Muscle layer of duodenum (tissue), 2 donors: ENCODE measurements around the gene CIAO1.
A peak's percentile ranks its signal among the peaks of the same experiment; 100 is the strongest.

ENCODE experiments used
- H3K27ac ChIP-seq: one replicate; pipeline ENCODE4 v1.7.0; 2013; ENCODE audit warnings: mild to moderate bottlenecking, low read length
- H3K27me3 ChIP-seq: one replicate; pipeline ENCODE4 v1.7.0; 2013; ENCODE audit warnings: low read depth, mild to moderate bottlenecking, control low read depth, low read length
- H3K36me3 ChIP-seq, 2 donors: one replicate each; pipeline ENCODE4 v1.7.0; 2013; ENCODE audit warnings: low read length in 2 of 2, control low read depth in 1 of 2, mild to moderate bottlenecking in 1 of 2; ENCODE audit not compliant: insufficient read depth in 2 of 2, control insufficient read depth in 1 of 2
- H3K4me1 ChIP-seq, 2 donors: one replicate each; pipeline ENCODE4 v1.7.0; 2013; ENCODE audit warnings: low read length in 2 of 2, mild to moderate bottlenecking in 2 of 2, control low read depth in 1 of 2, moderate library complexity in 1 of 2; ENCODE audit not compliant: insufficient read depth in 2 of 2, control insufficient read depth in 1 of 2
- H3K4me3 ChIP-seq, 2 donors: one replicate each; pipeline ENCODE4 v1.7.0; 2013; ENCODE audit warnings: low read length in 2 of 2, low read depth in 1 of 2, mild to moderate bottlenecking in 1 of 2
- H3K9me3 ChIP-seq, 2 donors: one replicate each; pipeline ENCODE4 v1.7.0; 2013; ENCODE audit warnings: low read length in 2 of 2, control low read depth in 1 of 2, mild to moderate bottlenecking in 1 of 2; ENCODE audit not compliant: control insufficient read depth in 1 of 2
- donor health status: healthy.

Gene CIAO1

GRCh38 chr2:96239745-96240264 lies 26.2 kb upstream of the CIAO1 start:
- Histone ChIP-seq H3K27ac (no peak overlapping the region), H3K27me3 (no peaks in the 10 kb centered on the region), H3K9me3 (no peaks in the 10 kb centered on the region), H3K4me3 (no peak overlapping the region), H3K36me3 (peaks cover 6 to 10% of the 10 kb centered on the region in 2 donors), H3K4me1 (peaks cover 0 to 4% of the 10 kb centered on the region in 2 donors)

- Histone ChIP-seq H3K27ac (no peak overlapping the region), H3K27me3 (no peaks in the 10 kb centered on the region), H3K4me1 (peaks cover 0 to 4% of the 10 kb centered on the region in 2 donors), H3K36me3 (peaks cover 6 to 10% of the 10 kb centered on the region in 2 donors), H3K9me3 (no peaks in the 10 kb centered on the region), H3K4me3 (no peak overlapping the region)
Observed at GRCh38 chr2:96240341-96241038, 25.5 kb upstream of the CIAO1 start.

GRCh38 chr2:96241227-96241626 lies 24.8 kb upstream of the CIAO1 start:
- Histone ChIP-seq H3K4me1 (peaks cover 0 to 4% of the 10 kb centered on the region in 2 donors), H3K4me3 (no peak overlapping the region), H3K36me3 (peaks cover 6 to 10% of the 10 kb centered on the region in 2 donors), H3K9me3 (no peaks in the 10 kb centered on the region), H3K27ac (peak overlapping the region; percentile 37), H3K27me3 (no peaks in the 10 kb centered on the region)

GRCh38 chr2:96241900-96242611 lies 24.0 kb upstream of the CIAO1 start:
- peak overlapping the region; percentile 37 for H3K27ac ChIP-seq
- peaks cover 6 to 10% of the 10 kb centered on the region in 2 donors for H3K36me3 ChIP-seq
- peaks cover 0 to 4% of the 10 kb centered on the region in 2 donors for H3K4me1 ChIP-seq
- H3K4me3 ChIP-seq = no peak overlapping the region
- no peaks in the 10 kb centered on the region for H3K27me3 ChIP-seq
- no peaks in the 10 kb centered on the region for H3K9me3 ChIP-seq

- peaks cover 6 to 10% of the 10 kb centered on the region in 2 donors for H3K36me3 ChIP-seq
- H3K4me3 ChIP-seq = no peak overlapping the region
- no peaks in the 10 kb centered on the region for H3K27me3 ChIP-seq
- peaks cover 0 to 4% of the 10 kb centered on the region in 2 donors for H3K4me1 ChIP-seq
- no peak overlapping the region for H3K27ac ChIP-seq
- H3K9me3 ChIP-seq = no peaks in the 10 kb centered on the region
Observed at GRCh38 chr2:96243843-96244242, 22.2 kb upstream of the CIAO1 start.

GRCh38 chr2:96245609-96246390 lies 20.2 kb upstream of the CIAO1 start:
- Histone ChIP-seq H3K4me3 (no peak overlapping the region), H3K27ac (no peak overlapping the region), H3K27me3 (no peaks in the 10 kb centered on the region), H3K9me3 (no peaks in the 10 kb centered on the region), H3K36me3 (peaks cover 0 to 3% of the 10 kb centered on the region in 2 donors), H3K4me1 (peaks cover 3 to 6% of the 10 kb centered on the region in 2 donors)

- H3K27me3 ChIP-seq = no peaks in the 10 kb centered on the region
- peaks cover 0 to 9% of the 10 kb centered on the region in 2 donors for H3K4me1 ChIP-seq
- H3K4me3 ChIP-seq = no peak overlapping the region
- H3K36me3 ChIP-seq = peaks cover 3 to 8% of the 10 kb centered on the region in 2 donors
- H3K9me3 ChIP-seq = no peaks in the 10 kb centered on the region
- H3K27ac ChIP-seq = no peak overlapping the region
Observed at GRCh38 chr2:96247009-96247408, 19.0 kb upstream of the CIAO1 start.

GRCh38 chr2:96247896-96248295 lies 18.1 kb upstream of the CIAO1 start:
- H3K36me3 ChIP-seq = peaks cover 12 to 17% of the 10 kb centered on the region in 2 donors
- no peak overlapping the region for H3K4me3 ChIP-seq
- no peaks in the 10 kb centered on the region for H3K9me3 ChIP-seq
- no peak overlapping the region for H3K27ac ChIP-seq
- H3K4me1 ChIP-seq = peaks cover 0 to 11% of the 10 kb centered on the region in 2 donors
- no peaks in the 10 kb centered on the region for H3K27me3 ChIP-seq

- Histone ChIP-seq H3K27ac (no peak overlapping the region), H3K27me3 (no peaks in the 10 kb centered on the region), H3K4me3 (no peak overlapping the region), H3K36me3 (peaks cover 19 to 25% of the 10 kb centered on the region in 2 donors), H3K4me1 (peaks cover 0 to 11% of the 10 kb centered on the region in 2 donors), H3K9me3 (no peaks in the 10 kb centered on the region)
Observed at GRCh38 chr2:96248624-96249023, 17.4 kb upstream of the CIAO1 start.

- peaks cover 29 to 35% of the 10 kb centered on the region in 2 donors for H3K36me3 ChIP-seq
- H3K4me1 ChIP-seq = peaks cover 0 to 11% of the 10 kb centered on the region in 2 donors
- no peaks in the 10 kb centered on the region for H3K9me3 ChIP-seq
- no peaks in the 10 kb centered on the region for H3K27me3 ChIP-seq
- no peak overlapping the region for H3K27ac ChIP-seq
- H3K4me3 ChIP-seq = no peak overlapping the region
Observed at GRCh38 chr2:96249654-96250053, 16.4 kb upstream of the CIAO1 start.

GRCh38 chr2:96250188-96250587 lies 15.8 kb upstream of the CIAO1 start:
- Histone ChIP-seq H3K36me3 (peaks cover 35 to 40% of the 10 kb centered on the region in 2 donors), H3K27ac (no peak overlapping the region), H3K9me3 (no peaks in the 10 kb centered on the region), H3K4me3 (no peak overlapping the region), H3K27me3 (no peaks in the 10 kb centered on the region), H3K4me1 (peaks cover 0 to 11% of the 10 kb centered on the region in 2 donors)
